ENCODE data around the gene SLC10A1.

Gene SLC10A1

DNA sequence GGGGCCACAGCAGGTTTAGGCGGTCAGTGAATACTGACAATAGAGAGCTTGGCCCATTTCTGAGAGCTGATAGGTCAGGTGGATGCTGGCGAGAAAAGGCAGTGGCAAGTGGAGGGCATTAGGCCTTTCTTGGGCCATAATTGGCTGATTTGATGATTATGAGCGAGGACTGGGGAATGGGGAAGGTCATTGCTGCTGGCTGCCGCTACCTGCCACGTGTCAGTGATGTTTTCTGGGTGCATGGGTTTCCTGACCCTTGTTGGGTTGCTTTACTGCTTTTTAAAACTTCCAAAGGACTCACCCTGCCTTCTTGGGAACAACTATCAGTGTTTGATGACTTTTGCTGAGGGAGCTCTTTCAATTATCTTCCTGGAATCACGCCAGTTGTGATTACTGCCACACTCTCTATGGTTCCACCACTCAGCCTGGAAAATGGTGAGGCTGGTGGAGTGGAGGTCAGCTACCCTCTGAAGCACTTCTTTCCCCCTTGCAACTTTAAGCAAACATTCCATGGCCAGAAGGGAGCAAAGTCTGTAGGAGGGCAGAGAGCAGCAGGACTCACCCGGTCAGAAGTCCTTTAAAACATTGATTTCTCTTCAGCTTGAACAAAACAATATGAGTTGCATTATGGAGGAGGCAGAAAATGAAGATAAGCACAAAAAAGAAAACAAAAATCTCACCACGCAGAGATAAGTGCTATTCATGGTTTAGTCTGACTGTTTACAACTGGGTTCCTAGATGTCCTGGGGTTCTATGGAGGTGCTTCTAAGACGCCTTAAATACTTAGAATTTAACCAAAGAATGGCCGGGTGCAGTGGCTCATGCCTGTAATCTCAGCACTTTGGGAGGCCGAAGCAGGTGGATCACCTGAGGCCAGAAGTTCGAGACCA is 12.1 kb upstream of the SLC10A1 start:
- no peak for DNase-seq (ENCODE audit: low spot score)

DNA sequence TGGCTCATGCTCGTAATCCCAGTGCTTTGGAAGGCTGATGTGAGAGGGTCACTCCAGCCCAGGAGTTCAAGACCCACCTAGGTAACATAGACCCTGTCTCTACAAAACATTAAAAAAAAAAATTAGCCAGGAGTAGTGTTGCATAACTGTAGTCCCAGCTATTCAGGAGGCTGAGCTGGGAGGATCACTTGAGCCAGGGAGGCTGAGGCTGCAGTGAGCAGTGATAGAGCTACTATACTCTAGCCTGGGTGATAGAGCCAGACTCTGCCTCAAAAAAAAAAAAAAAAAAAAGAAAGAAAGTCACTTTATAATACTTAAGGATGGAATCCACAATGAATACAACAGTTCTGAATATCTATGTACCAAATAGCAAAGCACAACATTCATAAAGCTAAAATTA is 10.2 kb upstream of the SLC10A1 start:
- DNase-seq (ENCODE audit: low spot score): no peak

DNA sequence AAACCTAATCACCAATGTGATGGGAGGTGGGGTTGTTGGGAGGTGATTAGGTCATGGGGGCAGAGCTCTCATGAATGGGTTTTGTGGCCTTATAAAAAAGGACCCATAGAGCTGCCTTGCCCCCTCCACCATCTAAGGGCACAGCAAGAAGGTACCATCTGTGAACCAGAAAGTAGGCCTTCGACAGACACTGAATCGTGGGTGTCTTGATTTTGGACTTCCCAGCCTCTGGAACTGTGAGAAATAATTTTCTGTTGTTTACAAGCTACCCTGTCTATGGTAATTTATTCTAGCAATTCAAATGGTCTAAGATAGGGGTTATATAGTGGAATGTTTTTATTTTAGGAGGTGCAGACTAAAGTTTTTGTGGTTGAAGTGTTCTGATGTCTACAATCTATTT is 7.9 kb upstream of the SLC10A1 start:
- no peak for DNase-seq (ENCODE audit: low spot score)

DNA sequence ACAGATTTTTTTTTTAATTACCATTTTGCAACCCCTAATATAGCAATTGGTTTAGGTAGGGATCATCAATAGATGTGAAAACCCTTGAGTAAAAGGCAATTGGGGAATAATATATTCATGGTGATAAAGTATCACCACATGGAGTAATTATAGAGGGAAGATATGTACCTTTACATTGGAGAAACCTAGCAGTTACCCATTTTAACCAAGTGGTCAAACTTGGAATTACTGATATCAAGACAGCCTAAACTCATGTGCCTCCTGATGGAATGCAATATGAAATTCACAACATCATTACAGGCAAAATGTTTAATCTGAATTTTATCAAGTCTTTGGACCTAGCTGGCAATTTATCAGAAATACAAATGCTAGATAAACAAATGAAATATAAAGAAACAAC is 6.7 kb upstream of the SLC10A1 start:
- no peak for DNase-seq (ENCODE audit: low spot score)

DNA sequence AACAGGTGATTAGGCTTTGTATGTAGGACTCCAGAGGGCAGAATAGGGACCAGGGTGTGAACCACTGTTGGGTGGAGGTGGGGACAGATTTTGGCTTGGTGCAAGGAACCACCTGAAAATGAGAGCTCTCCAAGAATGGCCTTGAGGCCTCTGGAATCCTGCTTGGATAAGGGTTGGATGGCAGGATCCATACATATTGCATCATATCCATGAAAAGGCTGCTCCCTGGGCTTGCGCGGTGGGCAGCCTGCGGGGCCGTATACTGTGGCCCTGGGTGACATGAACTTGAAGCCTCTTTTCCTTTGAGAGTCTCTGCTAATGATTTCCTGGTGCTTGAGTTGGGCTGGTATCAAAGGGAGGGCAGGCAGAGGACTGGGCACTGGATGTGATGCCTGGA is 1.3 kb upstream of the SLC10A1 start:
- DNase-seq (ENCODE audit: low spot score): no peak

DNA sequence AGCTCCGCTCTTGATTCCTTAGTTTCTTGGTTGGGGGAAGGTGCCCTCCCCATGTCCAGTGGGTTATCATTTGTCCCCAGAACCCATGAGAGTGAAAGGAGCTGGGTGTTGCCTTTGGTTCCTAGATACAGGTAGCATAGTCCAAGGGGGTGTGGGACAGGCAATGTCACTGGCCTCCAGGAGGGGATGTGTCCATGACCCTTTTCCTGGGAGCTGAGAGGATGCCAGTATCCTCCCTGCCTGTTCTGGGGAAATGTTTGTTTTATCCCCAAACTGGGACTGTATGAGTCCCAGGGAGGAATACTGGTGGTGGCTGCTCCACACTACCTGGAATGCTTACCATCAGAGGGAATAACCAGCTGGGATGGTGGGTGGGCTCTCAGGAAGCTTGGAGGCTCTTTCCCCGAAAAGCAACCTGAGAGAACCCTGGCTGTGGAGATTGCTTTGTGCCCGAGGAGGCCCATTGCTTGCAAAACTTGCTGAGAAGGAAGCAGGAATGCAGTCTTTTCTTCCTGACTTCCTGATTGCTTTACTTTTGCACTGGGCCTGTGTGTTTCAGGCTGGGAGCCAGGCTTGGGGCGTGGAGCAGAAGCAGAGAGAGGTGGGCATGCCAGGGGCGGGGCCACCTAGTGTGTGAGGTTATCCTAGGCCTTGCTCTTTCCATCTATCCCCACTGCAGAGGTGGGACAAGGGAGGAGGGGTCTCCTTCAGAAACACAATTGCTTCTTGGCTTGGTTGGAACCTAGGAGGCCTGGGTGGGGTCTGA is 715 bp upstream of the SLC10A1 start:
- no peak for DNase-seq (ENCODE audit: low spot score)

DNA sequence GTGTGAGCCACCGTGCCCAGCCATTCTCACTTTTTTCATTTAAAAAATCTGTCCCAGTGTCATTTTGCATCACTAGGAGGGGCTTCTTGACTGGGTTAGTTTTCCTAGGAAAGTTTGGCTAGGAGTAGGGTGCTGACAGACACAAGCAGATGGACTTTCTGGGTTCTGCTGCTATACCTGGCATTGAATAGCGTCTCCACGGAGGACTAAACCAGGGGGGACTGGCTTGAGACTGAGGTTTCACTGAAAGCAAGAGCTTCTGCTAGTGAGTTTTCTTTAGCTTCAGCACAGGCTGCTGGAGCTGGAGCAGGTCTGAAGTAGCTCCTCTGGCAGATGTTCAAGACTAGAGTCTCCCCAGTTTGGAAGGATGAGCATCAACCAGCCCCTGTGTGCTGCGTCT is 1.4 kb downstream of the SLC10A1 start:
- DNase-seq (ENCODE audit: low spot score): no peak

DNA sequence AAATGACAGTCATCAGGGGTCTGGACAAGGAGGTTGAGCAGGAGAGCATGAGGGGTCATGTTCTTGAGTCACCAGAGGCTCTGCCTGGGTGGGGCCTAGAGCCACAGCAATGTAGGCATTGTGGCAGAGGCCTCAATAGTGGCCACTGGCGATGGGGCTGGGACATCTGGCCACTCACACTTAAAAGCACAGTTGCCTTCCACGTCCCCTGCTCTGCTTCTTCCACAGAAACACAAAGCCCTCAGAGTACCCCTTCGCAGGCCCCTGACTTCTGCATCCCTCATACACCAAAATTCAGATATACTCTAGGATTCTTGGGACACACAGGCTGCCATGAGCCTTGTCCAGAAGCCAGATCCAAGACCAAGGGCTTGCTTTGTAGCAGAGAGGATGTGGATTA is 2.2 kb downstream of the SLC10A1 start:
- no peak for DNase-seq (ENCODE audit: low spot score)

DNA sequence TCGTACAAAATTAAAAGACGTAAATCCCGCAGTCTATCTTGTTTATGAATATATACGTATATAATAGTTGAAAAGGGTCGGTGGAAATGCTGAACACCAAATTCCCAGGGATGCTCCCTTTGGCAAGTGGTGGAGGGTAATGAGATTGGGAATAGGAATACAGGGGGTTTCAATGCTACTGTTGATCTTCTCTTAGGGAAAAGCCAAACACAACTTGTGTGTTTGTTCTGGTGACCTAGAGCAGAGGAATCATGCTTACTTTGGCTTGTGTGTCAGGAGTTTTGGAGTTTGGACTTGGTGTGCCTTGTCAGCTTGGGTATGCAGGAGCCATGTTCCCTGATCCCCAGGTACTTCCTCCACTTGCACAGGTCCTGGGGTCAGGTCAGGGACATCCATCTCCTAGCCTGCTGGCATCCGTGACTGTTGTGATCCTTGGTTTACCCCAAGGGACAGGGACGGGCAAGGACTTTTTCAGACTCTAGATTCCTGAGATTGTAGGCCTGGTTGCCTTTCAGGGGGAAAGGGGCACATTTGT is 4.1 kb downstream of the SLC10A1 start:
- no peak for DNase-seq (ENCODE audit: low spot score)

DNA sequence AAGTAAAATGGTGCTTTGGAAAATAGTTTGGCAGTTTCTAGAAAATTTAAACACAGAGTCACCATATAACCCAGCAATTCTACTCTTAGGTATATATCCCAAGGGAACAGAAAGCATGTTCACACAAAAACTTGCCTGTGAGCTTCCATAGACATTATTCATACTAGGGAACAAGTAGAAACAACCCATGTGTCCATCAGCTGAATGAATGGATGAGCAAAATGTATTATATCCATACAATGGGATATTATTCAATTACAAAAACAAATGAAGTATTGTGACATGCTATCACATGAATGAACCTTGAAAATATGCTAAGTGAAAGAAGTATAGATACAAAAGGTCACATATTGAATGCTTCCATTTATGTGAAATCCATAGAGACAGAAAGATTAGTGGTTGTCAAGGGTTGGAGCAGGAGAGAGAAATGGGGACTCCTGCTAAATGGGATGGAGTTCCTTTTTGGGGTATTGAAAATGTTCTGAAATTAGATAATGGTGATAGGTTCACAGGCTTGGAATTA is 7.9 kb downstream of the SLC10A1 start:
- no peak for DNase-seq (ENCODE audit: low spot score)

DNA sequence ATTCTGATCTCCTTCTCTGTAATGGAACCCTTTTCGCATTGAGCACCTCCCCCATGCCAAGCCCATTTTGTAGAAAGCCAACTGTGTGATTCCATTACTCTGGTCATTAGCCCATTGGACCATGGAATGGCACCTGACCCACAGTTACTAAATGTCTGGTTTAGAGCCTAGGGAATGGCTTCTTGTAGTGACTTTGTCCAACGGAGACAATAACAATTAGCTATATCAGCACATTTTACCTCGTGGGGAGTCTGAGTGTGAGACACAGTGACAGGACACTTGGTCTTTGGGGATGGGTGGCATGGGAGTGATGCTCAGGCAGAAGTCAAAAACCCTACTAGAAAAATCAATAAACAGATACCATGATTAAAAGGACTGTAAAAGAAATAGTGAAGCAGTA is 10.4 kb downstream of the SLC10A1 start:
- no peak for DNase-seq (ENCODE audit: low spot score)

DNA sequence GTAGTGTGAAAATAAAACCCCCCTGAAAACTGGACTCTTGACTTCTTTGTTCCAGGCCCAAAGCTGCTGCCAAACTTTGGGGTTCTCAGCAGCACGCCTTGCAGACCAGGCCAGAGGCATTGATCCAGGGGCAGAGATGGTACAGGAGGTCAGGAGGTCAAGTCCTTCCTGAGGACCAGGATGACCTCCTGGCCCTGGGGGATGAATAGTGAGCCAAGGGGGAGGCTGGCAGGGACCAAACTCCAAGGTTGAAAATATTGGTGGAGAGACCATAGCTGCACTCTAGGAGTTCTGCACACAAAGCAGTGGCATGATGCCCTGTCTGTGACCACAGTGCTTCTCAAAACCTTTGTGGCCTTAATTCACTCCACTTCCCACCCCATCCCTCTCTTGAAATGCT is 12.1 kb downstream of the SLC10A1 start:
- no peak for DNase-seq (ENCODE audit: low spot score)

DNA sequence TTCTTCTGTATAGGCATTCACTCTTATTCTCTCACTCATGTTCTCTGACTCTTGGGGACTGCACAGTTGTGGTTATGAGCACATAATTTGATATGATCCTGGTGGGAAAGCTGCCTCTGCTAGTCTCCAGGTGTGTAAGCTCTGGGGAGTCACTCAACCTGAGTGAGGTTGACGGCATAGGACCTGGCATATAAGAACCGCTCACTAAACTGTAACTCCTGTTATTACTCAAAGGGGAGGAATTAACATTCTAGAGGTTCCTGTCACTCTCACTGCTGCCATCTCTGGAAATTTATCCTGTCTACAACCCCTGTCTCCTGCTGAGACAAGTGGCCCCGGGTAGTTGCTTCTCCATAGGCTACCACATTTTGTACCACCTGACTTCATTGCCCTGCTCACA is 16.1 kb downstream of the SLC10A1 start:
- no peak for DNase-seq (ENCODE audit: low spot score)

DNA sequence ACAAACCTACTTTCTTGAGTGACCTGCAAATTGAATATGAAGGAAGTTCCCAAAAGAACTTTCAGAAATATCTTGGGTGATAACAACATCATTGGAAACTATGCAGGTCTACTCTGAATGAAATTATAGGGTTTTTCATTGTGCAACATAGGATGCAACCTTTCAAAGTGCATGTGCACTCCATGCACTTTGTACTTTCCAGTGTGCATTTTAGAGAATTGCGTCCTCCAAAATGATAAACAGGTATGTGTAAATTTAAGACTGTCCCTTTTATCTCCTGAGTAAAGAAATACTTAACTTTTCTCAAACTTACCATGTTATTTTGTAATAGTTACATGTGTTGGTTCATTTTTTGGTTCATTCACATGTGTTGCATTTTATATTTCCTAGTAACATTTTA is 16.9 kb downstream of the SLC10A1 start:
- no peak for DNase-seq (ENCODE audit: low spot score)

DNA sequence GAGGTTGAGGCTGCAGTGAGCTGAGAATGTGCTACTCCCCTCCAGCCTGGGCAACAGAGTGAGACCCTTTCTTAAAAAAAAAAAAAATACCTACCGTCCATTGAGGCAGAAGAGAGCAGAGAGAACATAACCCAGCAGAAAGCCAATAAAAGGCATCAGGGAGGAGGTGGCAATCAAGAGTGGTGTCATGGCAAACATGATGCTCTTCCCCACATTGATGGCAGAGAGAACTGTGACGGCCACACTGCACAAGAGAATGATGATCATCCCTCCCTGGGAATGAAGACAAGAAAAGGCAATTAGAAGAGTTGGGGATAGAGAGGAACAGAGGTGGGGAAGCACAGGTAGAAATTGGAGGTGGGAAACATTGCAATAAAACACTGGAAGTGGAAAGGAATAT is 18.0 kb downstream of the SLC10A1 start:
- no peak for DNase-seq (ENCODE audit: low spot score)

DNA sequence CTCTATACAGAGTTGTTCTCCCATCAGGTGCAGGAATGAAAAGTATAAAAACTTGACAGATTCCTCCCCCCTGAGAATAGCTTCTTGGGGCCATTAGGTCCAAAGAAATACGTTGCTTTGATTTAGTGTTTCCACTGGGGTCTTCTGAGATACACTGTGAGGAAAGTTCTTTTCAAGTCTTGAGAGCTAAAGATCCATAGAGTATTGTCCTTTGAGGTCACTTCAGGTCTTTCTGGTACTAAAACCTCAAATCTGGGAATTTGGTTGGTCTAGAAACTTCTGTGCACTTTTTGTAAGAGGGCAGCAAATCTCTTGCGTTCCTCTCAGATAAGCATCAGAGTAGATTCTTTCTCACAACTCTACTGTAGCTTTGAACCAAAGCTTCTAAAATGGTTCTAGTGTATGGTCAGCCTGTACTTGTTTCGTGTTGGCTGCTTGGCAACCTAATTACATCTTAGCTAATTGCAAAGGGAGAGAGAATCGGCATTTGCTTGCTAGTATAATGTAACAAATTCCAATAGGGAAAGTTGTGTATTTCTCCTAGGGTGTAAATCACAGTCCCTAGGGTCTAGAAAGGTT is 20.1 kb downstream of the SLC10A1 start:
- DNase-seq (ENCODE audit: low spot score): no peak

DNA sequence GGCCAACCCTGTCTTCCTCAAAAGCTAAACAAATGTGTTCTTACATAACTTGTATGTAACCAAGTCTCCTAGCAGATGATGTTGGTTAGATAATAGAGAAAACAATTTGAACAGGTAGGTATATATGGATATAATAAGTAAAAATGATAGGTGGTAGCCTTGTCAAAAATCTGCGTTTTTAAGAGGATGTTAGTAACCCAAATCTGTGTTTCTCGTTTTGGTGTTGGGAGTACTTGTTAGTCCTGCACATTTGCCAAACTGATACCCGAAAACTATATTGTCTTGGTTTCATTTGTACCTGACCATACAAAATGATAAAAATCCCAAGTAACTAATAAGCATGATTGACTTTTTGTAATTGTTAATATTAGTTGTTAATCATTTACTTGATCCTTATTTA is 22.0 kb downstream of the SLC10A1 start:
- no peak for DNase-seq (ENCODE audit: low spot score)

DNA sequence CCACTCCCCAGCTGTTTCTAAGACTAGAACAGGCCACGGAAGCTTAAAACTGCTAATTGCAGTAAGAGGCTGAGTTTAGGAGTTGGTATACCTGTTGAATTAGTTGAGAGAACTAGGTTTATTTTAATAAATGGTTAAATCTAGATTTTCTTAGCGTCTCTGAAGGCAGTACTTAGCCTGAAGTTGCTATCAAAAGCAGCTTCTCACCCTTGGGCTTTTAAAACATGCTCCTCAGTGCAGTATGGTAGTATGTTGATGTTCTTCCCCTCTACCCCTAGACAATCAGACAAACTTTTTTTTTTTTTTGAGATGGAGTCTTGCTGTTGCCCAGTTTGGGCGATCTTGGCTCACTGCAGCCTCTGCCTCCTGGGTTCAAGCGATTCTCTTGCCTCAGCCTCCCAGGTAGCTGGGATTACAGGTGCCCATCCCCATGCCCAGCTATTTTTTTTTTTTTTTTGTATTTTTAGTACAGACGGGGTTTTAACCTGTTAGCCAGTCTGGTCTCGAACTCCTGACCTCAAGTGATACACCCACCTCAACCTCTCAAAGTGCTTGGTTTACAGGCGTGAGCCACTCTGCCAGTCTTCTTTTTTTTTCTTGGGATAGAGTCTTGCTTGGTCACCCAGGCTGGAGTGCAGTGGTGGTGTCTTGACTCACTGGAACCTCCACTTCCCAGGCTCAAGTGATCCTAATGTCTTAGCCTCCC is 23.3 kb downstream of the SLC10A1 start:
- DNase-seq (ENCODE audit: low spot score): no peak

DNA sequence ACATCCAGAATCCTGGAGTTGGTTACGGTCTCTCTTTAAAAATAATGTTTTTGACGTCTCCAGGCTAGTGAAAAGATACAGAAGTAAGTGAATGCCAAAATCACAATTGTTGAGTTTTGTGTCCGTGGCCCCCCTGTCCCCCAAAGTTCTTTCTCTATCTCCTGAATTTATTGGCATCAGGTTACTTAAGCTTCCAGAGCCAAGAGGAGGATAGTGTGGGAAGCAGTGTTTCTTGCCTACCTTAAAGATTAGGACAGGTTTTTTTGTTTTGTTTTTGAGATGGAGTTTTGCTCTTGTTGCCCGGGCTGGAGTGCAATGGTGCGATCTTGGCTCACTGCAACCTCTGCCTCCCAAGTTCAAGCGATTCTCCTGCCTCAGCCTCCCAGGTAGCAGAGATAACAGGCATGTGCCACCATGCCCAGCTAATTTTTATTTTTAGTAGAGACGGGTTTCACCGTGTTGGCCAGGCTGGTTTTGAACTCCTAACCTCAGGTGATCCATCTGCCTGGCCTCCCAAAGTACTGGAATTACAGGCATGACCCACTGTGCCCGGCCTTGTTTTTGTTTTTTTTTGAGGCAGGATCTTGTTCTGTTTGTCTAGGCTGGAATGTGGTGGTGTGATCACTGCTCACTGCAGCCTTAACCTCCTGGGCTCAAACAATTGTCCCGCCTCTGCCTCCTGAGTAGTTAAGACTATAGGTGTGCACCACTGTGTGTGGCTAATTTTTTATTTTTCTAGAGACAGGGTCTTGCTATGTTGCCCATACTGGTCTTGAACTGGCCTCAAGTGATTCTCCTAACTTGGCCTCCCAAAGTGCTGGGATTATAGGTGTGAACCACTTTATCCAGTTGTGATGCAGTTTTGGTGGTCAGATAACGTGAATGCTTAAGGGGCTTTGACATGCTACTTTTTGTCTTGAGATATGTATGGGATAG is 24.7 kb downstream of the SLC10A1 start:
- no peak for DNase-seq (ENCODE audit: low spot score)

DNA sequence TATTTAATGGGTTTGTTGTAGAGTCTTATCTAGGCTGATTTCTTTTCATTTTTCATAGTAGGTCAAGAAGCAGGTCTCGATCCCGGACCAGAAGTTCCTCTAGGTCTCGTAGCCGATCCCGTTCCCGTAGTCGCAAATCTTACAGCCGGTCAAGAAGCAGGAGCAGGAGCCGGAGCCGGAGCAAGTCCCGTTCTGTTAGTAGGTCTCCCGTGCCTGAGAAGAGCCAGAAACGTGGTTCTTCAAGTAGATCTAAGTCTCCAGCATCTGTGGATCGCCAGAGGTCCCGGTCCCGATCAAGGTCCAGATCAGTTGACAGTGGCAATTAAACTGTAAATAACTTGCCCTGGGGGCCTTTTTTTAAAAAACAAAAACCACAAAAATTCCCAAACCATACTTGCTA is 25.9 kb downstream of the SLC10A1 start:
- no peak for DNase-seq (ENCODE audit: low spot score)

DNA sequence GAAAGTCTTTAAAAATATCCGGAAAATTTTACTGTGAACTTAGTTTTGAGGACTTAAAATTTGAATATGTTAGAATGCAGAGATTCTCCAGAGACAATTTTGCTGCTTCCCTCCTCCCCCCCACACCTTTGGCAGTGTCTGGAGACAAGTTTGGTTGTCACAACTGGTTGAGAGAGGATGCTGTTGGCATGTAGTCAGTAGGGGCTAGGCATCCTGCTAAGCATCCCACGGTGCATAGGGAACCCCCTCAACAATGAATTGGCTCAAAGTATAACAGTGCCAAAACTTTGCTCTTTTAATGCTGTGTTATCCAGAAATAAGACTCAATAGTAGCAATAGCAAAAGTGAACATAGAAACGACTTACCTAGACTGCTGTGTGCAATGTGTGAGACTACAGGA is 26.5 kb downstream of the SLC10A1 start:
- DNase-seq (ENCODE audit: low spot score): no peak
